ENCODE results near the gene RPS25. TPM values are rescaled to one million over a fixed set of nuclear protein-coding genes. Genes with fewer than 3 reads are reported as not detected.

The RPS25 gene
- total and polyA plus RNA-seq, 10 of the 15 experiments (the other 5 are each of a cell fraction or from before 2014, with no cell fraction given) = 886 to 3,746 (median 3,066) TPM

GRCh38 chr11:119057000-119057769 is 39.0 kb upstream of the RPS25 start, which contains the start of gene HYOU1 (continued):
- TF ChIP-seq PKNOX1 (IDR thresholded peaks at IDR 0.05) (no peak; the same call in 1 of the 2 replicates), ETV6 (conservative IDR thresholded peaks at IDR 0.05 in 1 of 2, IDR thresholded peaks at IDR 0.05 in 1 of 2; ENCODE audit: borderline replicate concordance in 1 of 2, low read depth in 1 of 2) (no peak), USF2 (IDR thresholded peaks at IDR 0.05; ENCODE audit: borderline replicate concordance, low read depth, low read length) (no peak), FOXM1 (IDR thresholded peaks at IDR 0.05; ENCODE audit: low read depth, low read length) (no peak), IRF3 (IDR thresholded peaks at IDR 0.05) (0 out of 2 replicates have a peak, but pooled peaks have one; percentile 33), CBFB (IDR thresholded peaks at IDR 0.05; ENCODE audit: low read depth) (peak; percentile 63; the same call in 1 of the 2 replicates), CHD2 (IDR thresholded peaks at IDR 0.05; ENCODE audit: borderline replicate concordance, low read depth, low read length) (peak; percentile 78), SMAD5 (IDR thresholded peaks at IDR 0.05; ENCODE audit: low read depth) (peak; percentile 52), ZBTB40 (IDR thresholded peaks at IDR 0.05; ENCODE audit: borderline replicate concordance) (peak; percentile 57; the same call in 1 of the 2 replicates), MXI1 (IDR thresholded peaks at IDR 0.05; ENCODE audit: low read depth, low read length) (peak; percentile 51; the same call in 1 of the 2 replicates), EGR1 (IDR thresholded peaks at IDR 0.05; ENCODE audit: borderline replicate concordance in 1 of 2, low read depth in 2 of 2, low read length in 2 of 2) (peak in 1 of 2 experiments; percentile 51; a peak in 2 of 3 replicates), ZNF217 (IDR thresholded peaks at IDR 0.05) (no peak), BMI1 (IDR thresholded peaks at IDR 0.05; ENCODE audit: borderline replicate concordance) (no peak)
